NT2/D1 (cell line): Measurements from ENCODE around the gene MADD.

Experiments
- YY1 ChIP-seq: IDR thresholded peaks from 2 replicates; pipeline ENCODE4 v1.6.1; 2011; ENCODE audit not compliant: insufficient read length, insufficient read depth
- ZNF274 ChIP-seq: IDR thresholded peaks from 2 replicates; pipeline ENCODE4 v1.6.1; 2011; ENCODE audit warnings: mild to moderate bottlenecking, low read depth, low read length

DNA sequence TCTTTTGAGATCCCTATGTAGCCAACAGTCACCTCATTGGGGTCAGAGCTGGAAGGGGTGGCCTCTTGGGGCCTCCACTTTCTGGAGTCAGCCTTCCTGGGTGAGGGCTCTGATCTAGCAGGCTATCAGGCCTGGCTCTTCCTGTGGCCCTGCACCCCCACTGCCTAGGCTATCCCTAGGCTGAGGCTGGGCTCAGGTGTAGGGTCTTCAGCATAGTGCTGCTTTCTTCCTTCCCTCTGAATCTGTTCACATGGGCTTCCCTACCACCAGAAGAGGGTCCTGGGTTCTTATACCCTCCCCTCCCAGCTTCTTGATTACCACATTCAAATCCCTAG is 108.9 kb downstream of the MADD start:
- TF ChIP-seq YY1 = no peak
- TF ChIP-seq ZNF274 = no peak
